Prostate gland (tissue), 2 donors: Measurements from ENCODE around the gene TRPT1. TPM values are rescaled to one million over a fixed set of nuclear protein-coding genes. Genes with fewer than 3 reads are reported as not detected.

Experiments used
- DNase-seq: peaks from one replicate; pipeline ENCODE4 v3.0.0-alpha.2; 2019; ENCODE audit warnings: low spot score
- H3K27ac ChIP-seq, 2 donors: fragments of 200-600 bp; sonication (generic); 2 replicates each; pipeline ENCODE4 v1.5.1; 2017 to 2019
- H3K27me3 ChIP-seq: fragments of 200-600 bp; sonication (generic); replicated peaks from 2 replicates; pipeline ENCODE4 v1.5.1; 2019; ENCODE audit not compliant: insufficient read depth
- H3K36me3 ChIP-seq, 2 donors: fragments of 200-600 bp; sonication (generic); 1 replicate in 1 of 2; 2 replicates in 1 of 2; pipeline versions ENCODE4 v1.5.1 to v1.8.1; 2017 to 2019
- H3K4me1 ChIP-seq: fragments of 200-600 bp; sonication (generic); replicated peaks from 2 replicates; pipeline ENCODE4 v1.5.1; 2019
- H3K4me3 ChIP-seq, 2 donors: fragments of 200-600 bp; sonication (generic); 2 replicates each; pipeline ENCODE4 v1.5.1; 2017 to 2019
- H3K9me3 ChIP-seq: fragments of 200-600 bp; sonication (generic); 2 replicates; pipeline ENCODE4 v1.5.1; 2017
- CTCF ChIP-seq, 4 experiments: fragments of 200-600 bp in 2 of 4; fragments of 450-650 bp in 2 of 4; sonication (generic) in 2 of 4; IDR thresholded peaks; 1 replicate in 3 of 4; 2 replicates in 1 of 4; pipeline ENCODE4 v1.5.1; 2016 to 2019; ENCODE audit warnings: antibody characterized with exemption in 4 of 4, mild to moderate bottlenecking in 2 of 4, moderate library complexity in 2 of 4
- POLR2A ChIP-seq: fragments of 450-650 bp; IDR thresholded peaks from one replicate; pipeline ENCODE4 v1.6.1; 2016; ENCODE audit warnings: antibody characterized with exemption, mild to moderate bottlenecking
- POLR2AphosphoS5 ChIP-seq: sonication (generic); formaldehyde crosslinking; IDR thresholded peaks from one replicate; pipeline ENCODE4 v1.6.1; 2017; ENCODE audit warnings: antibody characterized with exemption
- WGBS: methylation state at CpG from one replicate; pipeline ENCODE4 v1.1.5; 2018; 5-methylcytosine and 5-hydroxymethylcytosine counted together
- intact Hi-C: fragments of 100-400 bp; cut with DNase I; formaldehyde crosslinking; loops from one replicate; pipeline ENCODE4 v1.14.2; 2022
- total RNA-seq, 2 donors: library from RNA; depleted of rRNA; stranded (reverse); fragments of >200 nt; gene quantifications; one replicate each; pipeline ENCODE4 v1.1.0, GENCODE V29; 2016

Gene TRPT1
- total RNA-seq, 2 donors from 2014 or later: 63.6 to 87.7 TPM

GRCh38 chr11:64229090-64229743, 3.2 kb upstream of the TRPT1 start:
- no peak for DNase-seq
- Histone ChIP-seq H3K4me1 (peaks cover 26% of the 10 kb centered on the region), H3K27ac (peak overlapping the region in 1 of 2 donors; percentile 92), H3K27me3 (no peaks in the 10 kb centered on the region), H3K36me3 (no peaks in the 10 kb centered on the region), H3K4me3 (no peak overlapping the region), H3K9me3 (no peaks in the 10 kb centered on the region)
- intact Hi-C loops: no loop called here
- 82% methylated on average over 12 of the region's 12 CpGs for WGBS
- no peak for TF ChIP-seq POLR2AphosphoS5
- TF ChIP-seq POLR2A: no peak
- TF ChIP-seq CTCF (IDR thresholded peaks at IDR 0.05): no peak

GRCh38 chr11:64227405-64227956, 1.5 kb upstream of the TRPT1 start:
- intact Hi-C loops: loop anchor here (1.0 kb wide), 1 partner anchor 10 kb away; no protein-coding TSS in a partner anchor
- TF ChIP-seq CTCF (IDR thresholded peaks at IDR 0.05) (no peak), POLR2A (no peak), POLR2AphosphoS5 (no peak)
- H3K4me3 ChIP-seq: peak overlapping the region; percentile 51 to 92
- WGBS: 60% methylated on average over 3 of the region's 3 CpGs
- peaks cover 20% of the 10 kb centered on the region for H3K4me1 ChIP-seq
- DNase-seq: no peak
- H3K27me3 ChIP-seq: no peaks in the 10 kb centered on the region
- no peaks in the 10 kb centered on the region for H3K9me3 ChIP-seq
- no peaks in the 10 kb centered on the region for H3K36me3 ChIP-seq
- H3K27ac ChIP-seq: peak overlapping the region; percentile 86 to 88

GRCh38 chr11:64226507-64227051, 593 bp upstream of the TRPT1 start:
- Histone ChIP-seq H3K9me3 (no peaks in the 10 kb centered on the region), H3K4me1 (peaks cover 20% of the 10 kb centered on the region), H3K36me3 (no peaks in the 10 kb centered on the region), H3K27ac (peak overlapping the region; percentile 86 to 88), H3K27me3 (no peaks in the 10 kb centered on the region), H3K4me3 (peak overlapping the region; percentile 51 to 92)
- no peak for TF ChIP-seq POLR2AphosphoS5
- TF ChIP-seq POLR2A: no peak
- TF ChIP-seq CTCF (IDR thresholded peaks at IDR 0.05): no peak
- intact Hi-C loops: loop anchor here (1.0 kb wide), 1 partner anchor 11 kb away; no protein-coding TSS in a partner anchor
- DNase-seq: no peak
- 12% methylated on average over 25 of the region's 26 CpGs for WGBS

- intact Hi-C loops: no loop called here
- no peaks in the 10 kb centered on the region for H3K36me3 ChIP-seq
- peaks cover 20% of the 10 kb centered on the region for H3K4me1 ChIP-seq
- no peak for TF ChIP-seq POLR2A
- H3K27me3 ChIP-seq: no peaks in the 10 kb centered on the region
- H3K9me3 ChIP-seq: no peaks in the 10 kb centered on the region
- WGBS: 52% methylated on average over 16 of the region's 22 CpGs
- DNase-seq: no peak
- H3K27ac ChIP-seq: peak overlapping the region; percentile 86 to 88
- H3K4me3 ChIP-seq: peak overlapping the region; percentile 51 to 92
Observed at GRCh38 chr11:64224891-64225607, 937 bp downstream of the TRPT1 start.

GRCh38 chr11:64224151-64224890, 1.7 kb downstream of the TRPT1 start:
- H3K9me3 ChIP-seq: no peaks in the 10 kb centered on the region
- H3K36me3 ChIP-seq: no peaks in the 10 kb centered on the region
- TF ChIP-seq CTCF (IDR thresholded peaks at IDR 0.05) (no peak), POLR2A (no peak), POLR2AphosphoS5 (no peak)
- 85% methylated on average over 7 of the region's 17 CpGs for WGBS
- no peak for DNase-seq
- H3K27ac ChIP-seq: no peak overlapping the region
- no peak overlapping the region for H3K4me3 ChIP-seq
- H3K4me1 ChIP-seq: peaks cover 14% of the 10 kb centered on the region
- H3K27me3 ChIP-seq: no peaks in the 10 kb centered on the region
- intact Hi-C loops: no loop called here
